ENCODE measurements around the gene OSM.
"Not testable (repeated sequence)": the region's sequence is repeated elsewhere in the genome, so short reads cannot be mapped to it uniquely, and the experiment has no call there.

Gene OSM

DNA sequence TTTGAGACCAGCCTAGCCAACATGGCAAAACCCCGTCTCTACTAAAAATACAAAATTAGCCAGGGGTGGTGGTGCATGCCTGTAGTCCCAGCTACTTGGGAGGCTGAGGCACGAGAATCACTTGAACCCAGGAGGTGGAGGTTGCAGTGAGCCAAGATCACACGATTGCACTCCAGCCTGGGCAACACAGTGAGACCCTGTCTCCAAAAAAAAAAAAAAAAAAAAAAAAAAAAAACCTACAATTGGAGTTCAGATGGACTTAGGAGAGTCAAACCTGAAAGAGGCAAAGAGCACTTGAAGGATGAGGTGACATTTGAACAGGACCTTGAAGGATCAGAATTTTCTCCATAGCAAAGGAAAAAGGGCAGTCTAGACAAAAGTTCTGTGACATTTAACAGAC is 32.3 kb downstream of the OSM start:
- not testable (repeated sequence) for H3K9me3 ChIP-seq (ENCODE audit: control insufficient read depth in 2 of 2, low read length in 2 of 2); H3K4me3 ChIP-seq (ENCODE audit: low read length in 2 of 2); H3K27me3 ChIP-seq (ENCODE audit: control insufficient read depth in 1 of 2, insufficient read depth in 2 of 2, low read length in 2 of 2); H3K27ac ChIP-seq (ENCODE audit: low read length); H3K4me1 ChIP-seq (ENCODE audit: control insufficient read depth, insufficient read depth, low read length); H3K9ac ChIP-seq (ENCODE audit: low read length in 2 of 2); H3K36me3 ChIP-seq (ENCODE audit: control insufficient read depth in 2 of 2, insufficient read depth in 2 of 2, low read length in 2 of 2)

DNA sequence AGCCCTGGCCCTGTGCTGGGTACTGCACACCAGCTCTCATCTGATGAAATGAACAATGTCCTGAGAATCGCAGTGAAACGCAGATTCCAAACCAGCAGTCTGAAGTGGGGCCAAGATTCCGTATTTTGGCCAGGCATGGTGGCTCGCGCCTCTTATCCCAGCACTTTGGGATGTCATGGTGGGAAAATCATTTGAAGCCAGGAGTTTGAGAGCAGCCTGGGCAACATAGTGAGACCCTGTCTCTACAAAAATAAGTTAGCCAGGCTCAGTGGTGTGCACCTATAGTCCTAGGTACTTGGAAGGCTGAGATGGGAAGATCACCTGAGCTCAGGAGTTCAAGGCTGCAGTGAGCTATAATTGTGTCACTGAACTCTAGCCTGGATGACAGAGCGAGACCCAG is 33.1 kb downstream of the OSM start:
- no peaks in the 10 kb centered on the region for H3K9me3 ChIP-seq (ENCODE audit: control insufficient read depth in 2 of 2, low read length in 2 of 2)
- peaks cover 4 to 11% of the 10 kb centered on the region in 2 donors for H3K27me3 ChIP-seq (ENCODE audit: control insufficient read depth in 1 of 2, insufficient read depth in 2 of 2, low read length in 2 of 2)
- H3K36me3 ChIP-seq (ENCODE audit: control insufficient read depth in 2 of 2, insufficient read depth in 2 of 2, low read length in 2 of 2), result no peaks in the 10 kb centered on the region
- H3K4me3 ChIP-seq (ENCODE audit: low read length in 2 of 2), result no peak overlapping the region
- no peaks in the 10 kb centered on the region for H3K4me1 ChIP-seq (ENCODE audit: control insufficient read depth, insufficient read depth, low read length)
- no peak overlapping the region for H3K9ac ChIP-seq (ENCODE audit: low read length in 2 of 2)
- H3K27ac ChIP-seq (ENCODE audit: low read length), result no peak overlapping the region

DNA sequence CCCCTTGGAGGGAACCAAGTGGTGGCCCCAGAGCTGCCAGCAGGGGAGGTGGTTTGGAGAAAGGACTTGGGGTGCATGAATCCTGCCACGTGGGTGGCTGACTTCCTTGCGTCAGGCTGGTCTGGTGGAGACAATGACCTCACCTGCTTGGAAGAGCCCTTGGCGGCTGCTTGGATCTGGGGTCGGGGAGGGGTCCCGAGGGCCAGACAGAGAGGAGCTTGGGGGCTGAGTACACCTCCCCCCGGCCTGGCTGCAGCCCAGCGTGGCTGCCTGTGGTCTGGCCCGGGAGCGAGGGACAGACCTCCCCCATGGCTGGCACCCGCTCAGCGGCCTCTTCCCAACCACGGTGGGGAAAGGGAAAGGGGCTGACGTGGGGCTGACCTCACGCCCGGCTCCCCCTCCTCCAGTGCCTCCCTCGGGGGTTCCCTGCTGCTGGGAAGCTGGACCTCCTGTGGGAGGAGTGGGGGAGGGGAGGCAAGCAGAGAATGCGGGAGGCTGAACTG is 33.9 kb downstream of the OSM start:
- no peaks in the 10 kb centered on the region for H3K9me3 ChIP-seq (ENCODE audit: control insufficient read depth in 2 of 2, low read length in 2 of 2)
- H3K4me1 ChIP-seq (ENCODE audit: control insufficient read depth, insufficient read depth, low read length), result no peaks in the 10 kb centered on the region
- H3K36me3 ChIP-seq (ENCODE audit: control insufficient read depth in 2 of 2, insufficient read depth in 2 of 2, low read length in 2 of 2), result no peaks in the 10 kb centered on the region
- no peak overlapping the region for H3K9ac ChIP-seq (ENCODE audit: low read length in 2 of 2)
- H3K27ac ChIP-seq (ENCODE audit: low read length), result no peak overlapping the region
- no peak overlapping the region for H3K4me3 ChIP-seq (ENCODE audit: low read length in 2 of 2)
- peaks cover 4 to 11% of the 10 kb centered on the region in 2 donors for H3K27me3 ChIP-seq (ENCODE audit: control insufficient read depth in 1 of 2, insufficient read depth in 2 of 2, low read length in 2 of 2)

DNA sequence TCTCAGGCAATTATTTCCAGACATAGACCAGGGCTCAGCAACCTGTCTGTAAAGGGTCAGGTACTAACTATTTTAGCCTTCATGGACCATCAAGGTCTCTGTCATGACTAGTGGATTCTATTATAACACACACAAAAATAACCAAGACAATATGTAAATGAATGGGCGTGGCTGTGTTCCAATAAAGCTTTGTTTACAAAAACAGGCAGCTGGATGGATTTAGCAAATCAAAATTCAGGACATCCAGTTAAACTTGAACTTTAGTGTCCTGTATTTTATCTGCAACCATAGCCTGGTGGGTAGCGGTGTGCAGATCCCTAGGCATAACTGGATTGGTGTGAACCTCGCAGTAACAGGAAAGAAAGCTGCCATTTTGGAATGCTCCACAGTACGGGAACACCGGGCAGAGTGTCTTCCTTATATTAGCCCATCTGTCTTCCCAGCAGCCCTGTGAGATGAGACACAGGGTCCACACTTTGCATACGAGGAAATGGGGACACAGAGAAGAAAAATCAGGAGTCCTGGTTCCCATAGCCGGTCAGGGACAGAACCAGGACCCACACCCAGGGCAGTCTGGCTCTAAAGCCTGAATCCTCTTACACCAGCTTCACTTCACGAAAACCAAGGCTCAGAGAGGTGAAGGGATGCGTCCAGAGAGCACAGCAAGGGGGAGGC is 35.7 kb downstream of the OSM start:
- H3K4me3 ChIP-seq (ENCODE audit: low read length in 2 of 2), result no peak overlapping the region
- H3K9me3 ChIP-seq (ENCODE audit: control insufficient read depth in 2 of 2, low read length in 2 of 2), result no peaks in the 10 kb centered on the region
- H3K4me1 ChIP-seq (ENCODE audit: control insufficient read depth, insufficient read depth, low read length), result no peaks in the 10 kb centered on the region
- H3K9ac ChIP-seq (ENCODE audit: low read length in 2 of 2), result no peak overlapping the region
- no peaks in the 10 kb centered on the region for H3K36me3 ChIP-seq (ENCODE audit: control insufficient read depth in 2 of 2, insufficient read depth in 2 of 2, low read length in 2 of 2)
- H3K27ac ChIP-seq (ENCODE audit: low read length), result no peak overlapping the region
- peaks cover 6 to 11% of the 10 kb centered on the region in 2 donors for H3K27me3 ChIP-seq (ENCODE audit: control insufficient read depth in 1 of 2, insufficient read depth in 2 of 2, low read length in 2 of 2)

DNA sequence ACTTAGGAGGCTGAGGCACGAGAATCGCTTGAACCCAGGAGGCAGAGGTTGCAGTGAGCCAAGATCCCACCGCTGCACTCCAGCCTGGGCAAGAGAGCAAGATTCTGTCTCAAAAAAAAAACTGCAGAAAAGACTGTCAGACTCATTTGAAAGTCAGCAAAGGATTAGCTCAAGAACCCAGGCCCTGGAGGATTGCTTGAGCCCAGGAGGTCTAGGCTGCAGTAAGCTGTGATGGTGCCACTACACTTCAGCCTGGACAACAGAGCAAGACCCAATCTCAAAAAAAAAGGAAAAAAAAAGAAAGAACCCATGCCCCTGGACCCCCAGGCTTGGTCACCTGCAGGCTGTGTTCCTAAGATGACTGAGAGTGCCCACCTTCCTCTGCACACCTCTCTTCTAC is 36.3 kb downstream of the OSM start:
- Histone ChIP-seq H3K27ac (ENCODE audit: low read length) (no peak overlapping the region), H3K9me3 (ENCODE audit: control insufficient read depth in 2 of 2, low read length in 2 of 2) (no peaks in the 10 kb centered on the region), H3K9ac (ENCODE audit: low read length in 2 of 2) (no peak overlapping the region), H3K27me3 (ENCODE audit: control insufficient read depth in 1 of 2, insufficient read depth in 2 of 2, low read length in 2 of 2) (peaks cover 6 to 11% of the 10 kb centered on the region in 2 donors), H3K4me3 (ENCODE audit: low read length in 2 of 2) (no peak overlapping the region), H3K4me1 (ENCODE audit: control insufficient read depth, insufficient read depth, low read length) (no peaks in the 10 kb centered on the region), H3K36me3 (ENCODE audit: control insufficient read depth in 2 of 2, insufficient read depth in 2 of 2, low read length in 2 of 2) (no peaks in the 10 kb centered on the region)

DNA sequence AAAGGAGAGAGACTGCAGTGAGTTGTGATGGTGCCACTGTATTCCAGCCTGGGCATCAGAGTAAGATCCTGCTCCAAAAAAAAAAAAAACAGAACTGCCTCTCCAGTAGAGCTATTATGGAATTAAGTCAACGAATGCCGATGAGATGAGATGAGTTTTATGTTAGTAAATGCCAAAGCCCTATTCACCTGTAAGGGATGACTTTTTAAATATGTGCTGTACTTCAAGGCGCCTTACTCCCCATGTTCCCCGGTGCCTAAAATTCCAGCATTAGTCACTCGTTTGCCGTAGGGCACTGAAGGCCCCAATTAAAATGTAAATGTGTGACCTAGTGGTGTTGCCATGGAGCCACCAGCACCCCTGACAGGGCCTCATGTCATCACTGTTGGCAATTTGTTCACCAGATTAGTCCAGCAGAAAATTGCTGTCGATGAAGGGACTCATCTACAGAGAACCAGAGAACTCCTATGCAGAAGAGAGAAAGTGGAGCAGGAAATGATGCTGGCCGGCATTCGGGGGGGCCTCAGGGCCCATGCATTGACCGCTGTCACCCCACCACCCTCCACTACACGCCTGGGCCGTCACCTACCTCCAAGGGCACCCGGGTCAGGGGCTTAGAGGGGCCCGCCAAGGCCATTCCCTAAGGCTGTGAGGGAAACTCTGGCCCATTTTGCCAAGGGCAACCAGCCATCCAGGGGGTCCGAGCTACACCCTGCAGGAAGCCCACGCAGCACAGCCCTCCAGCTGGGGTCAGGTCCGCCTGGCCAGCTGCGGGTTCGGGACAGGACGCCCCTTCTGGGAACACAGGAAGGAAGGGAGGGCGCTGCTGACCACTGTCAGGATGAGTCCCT is 37.9 kb downstream of the OSM start:
- Histone ChIP-seq H3K4me1 (ENCODE audit: control insufficient read depth, insufficient read depth, low read length) (no peaks in the 10 kb centered on the region), H3K9me3 (ENCODE audit: control insufficient read depth in 2 of 2, low read length in 2 of 2) (no peaks in the 10 kb centered on the region), H3K4me3 (ENCODE audit: low read length in 2 of 2) (no peak overlapping the region), H3K27ac (ENCODE audit: low read length) (no peak overlapping the region), H3K27me3 (ENCODE audit: control insufficient read depth in 1 of 2, insufficient read depth in 2 of 2, low read length in 2 of 2) (peaks cover 6 to 11% of the 10 kb centered on the region in 2 donors), H3K36me3 (ENCODE audit: control insufficient read depth in 2 of 2, insufficient read depth in 2 of 2, low read length in 2 of 2) (no peaks in the 10 kb centered on the region), H3K9ac (ENCODE audit: low read length in 2 of 2) (no peak overlapping the region)

DNA sequence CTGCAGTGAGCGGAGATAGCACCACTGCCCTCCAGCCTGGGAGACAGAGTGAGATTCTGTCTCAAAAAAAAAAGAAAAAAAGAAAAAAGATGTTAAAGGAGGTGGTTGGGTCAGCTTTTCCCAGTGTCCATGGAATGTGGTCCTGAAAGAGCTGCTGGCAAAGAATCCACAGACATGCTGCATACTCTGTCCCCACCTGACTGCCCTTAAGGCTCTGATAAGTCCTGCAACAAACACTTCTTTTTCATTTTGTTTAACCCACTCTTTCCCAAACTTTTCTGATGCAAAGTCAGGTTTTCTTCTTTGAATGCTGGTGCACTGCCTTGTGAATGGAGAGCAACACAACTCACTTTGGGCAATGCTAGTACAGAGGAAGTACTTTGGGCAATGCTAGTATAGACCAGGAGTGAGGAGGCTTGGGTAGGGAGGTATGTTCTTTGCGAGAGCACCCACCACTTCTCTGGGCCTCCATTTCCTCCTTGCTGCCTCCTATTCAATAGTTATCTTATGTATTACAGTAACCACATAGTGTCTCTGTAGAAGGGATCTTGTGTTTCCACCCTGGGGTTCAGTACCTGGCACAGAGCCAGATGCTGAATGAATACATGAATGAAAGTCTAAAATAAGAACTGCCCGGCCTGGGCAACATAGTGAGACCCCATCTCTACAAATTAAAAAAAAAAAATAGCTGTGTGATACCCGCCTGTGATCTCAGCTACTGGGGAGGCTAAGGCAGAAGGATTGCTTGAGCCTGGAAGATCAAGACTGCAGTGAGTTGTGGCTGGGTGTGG is 39.0 kb downstream of the OSM start:
- Histone ChIP-seq H3K9ac (ENCODE audit: low read length in 2 of 2) (no peak overlapping the region), H3K36me3 (ENCODE audit: control insufficient read depth in 2 of 2, insufficient read depth in 2 of 2, low read length in 2 of 2) (no peaks in the 10 kb centered on the region), H3K27ac (ENCODE audit: low read length) (no peak overlapping the region), H3K27me3 (ENCODE audit: control insufficient read depth in 1 of 2, insufficient read depth in 2 of 2, low read length in 2 of 2) (peaks cover 6 to 8% of the 10 kb centered on the region in 2 donors), H3K4me1 (ENCODE audit: control insufficient read depth, insufficient read depth, low read length) (no peaks in the 10 kb centered on the region), H3K4me3 (ENCODE audit: low read length in 2 of 2) (no peak overlapping the region), H3K9me3 (ENCODE audit: control insufficient read depth in 2 of 2, low read length in 2 of 2) (no peaks in the 10 kb centered on the region)

DNA sequence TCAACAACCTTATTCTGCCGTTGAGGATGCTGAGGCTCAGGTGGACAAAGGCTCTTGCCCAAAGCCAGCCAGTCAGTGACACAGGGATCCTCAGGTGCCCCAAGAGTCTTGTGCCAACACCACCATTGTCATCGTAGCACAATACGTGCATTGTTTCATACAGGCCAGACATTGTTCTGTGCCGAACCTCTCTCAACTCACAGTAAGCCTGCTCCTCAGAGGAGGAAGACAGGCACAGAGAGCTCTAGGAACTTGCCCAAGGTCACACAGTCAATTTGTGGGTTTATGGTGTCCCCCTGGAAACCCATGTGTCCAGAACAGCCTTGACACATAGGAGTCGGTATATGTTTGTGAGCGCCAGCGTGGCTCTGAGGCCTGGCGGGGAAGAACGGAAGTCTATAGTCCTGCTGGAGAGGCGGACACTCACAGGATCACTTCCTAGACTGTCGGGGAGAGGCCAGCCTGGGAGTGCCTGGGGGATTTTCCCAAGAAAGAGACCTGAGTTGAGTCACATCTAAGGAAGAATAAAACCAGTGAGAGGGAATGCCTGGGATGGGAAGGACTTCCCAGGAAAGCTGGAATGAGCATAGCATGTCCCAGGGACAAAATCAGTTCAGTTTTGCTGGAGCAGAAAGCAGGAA is 40.3 kb downstream of the OSM start:
- peaks cover 3 to 9% of the 10 kb centered on the region in 2 donors for H3K27me3 ChIP-seq (ENCODE audit: control insufficient read depth in 1 of 2, insufficient read depth in 2 of 2, low read length in 2 of 2)
- no peak overlapping the region for H3K27ac ChIP-seq (ENCODE audit: low read length)
- H3K36me3 ChIP-seq (ENCODE audit: control insufficient read depth in 2 of 2, insufficient read depth in 2 of 2, low read length in 2 of 2), result no peaks in the 10 kb centered on the region
- no peaks in the 10 kb centered on the region for H3K4me1 ChIP-seq (ENCODE audit: control insufficient read depth, insufficient read depth, low read length)
- no peak overlapping the region for H3K9ac ChIP-seq (ENCODE audit: low read length in 2 of 2)
- H3K9me3 ChIP-seq (ENCODE audit: control insufficient read depth in 2 of 2, low read length in 2 of 2), result no peaks in the 10 kb centered on the region
- H3K4me3 ChIP-seq (ENCODE audit: low read length in 2 of 2), result no peak overlapping the region

DNA sequence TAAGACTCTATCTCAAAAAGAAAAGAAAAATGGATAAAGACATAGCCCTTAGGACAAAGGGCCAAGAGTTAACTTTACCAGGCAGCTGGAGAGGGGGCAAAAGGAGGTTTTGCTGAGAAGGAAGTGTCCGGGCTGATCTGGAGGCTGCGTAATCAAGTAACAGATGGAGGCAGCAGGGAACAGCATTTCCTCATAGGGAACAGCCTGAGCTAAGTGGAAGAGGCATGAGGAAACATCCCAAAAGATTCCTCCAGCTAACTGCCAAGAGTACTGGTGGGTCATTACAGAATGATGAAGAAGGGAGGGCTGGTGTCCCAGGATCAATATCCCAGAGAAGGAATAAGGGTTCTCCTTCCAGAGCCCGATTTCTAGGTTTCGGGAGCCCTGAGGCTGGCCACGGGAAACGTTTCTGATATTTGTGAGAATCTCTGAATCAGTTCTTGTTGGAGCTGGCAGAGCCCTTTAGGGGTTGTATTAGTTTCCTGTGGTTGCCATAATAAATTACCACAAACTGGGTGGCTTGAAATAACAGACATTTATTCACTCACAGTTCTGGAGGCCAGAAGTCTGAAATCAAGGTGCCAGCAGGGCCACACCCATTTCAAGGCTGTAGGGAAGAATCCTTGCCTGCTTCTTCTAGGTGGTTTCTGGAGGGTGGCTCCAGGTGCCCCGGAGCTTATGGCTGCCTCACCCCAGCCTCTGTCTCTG is 41.3 kb downstream of the OSM start:
- Histone ChIP-seq H3K9me3 (ENCODE audit: control insufficient read depth in 2 of 2, low read length in 2 of 2) (no peaks in the 10 kb centered on the region), H3K4me1 (ENCODE audit: control insufficient read depth, insufficient read depth, low read length) (no peaks in the 10 kb centered on the region), H3K36me3 (ENCODE audit: control insufficient read depth in 2 of 2, insufficient read depth in 2 of 2, low read length in 2 of 2) (no peaks in the 10 kb centered on the region), H3K9ac (ENCODE audit: low read length in 2 of 2) (no peak overlapping the region), H3K4me3 (ENCODE audit: low read length in 2 of 2) (no peak overlapping the region), H3K27ac (ENCODE audit: low read length) (no peak overlapping the region), H3K27me3 (ENCODE audit: control insufficient read depth in 1 of 2, insufficient read depth in 2 of 2, low read length in 2 of 2) (peaks cover 6 to 8% of the 10 kb centered on the region in 2 donors)

Data from stomach smooth muscle (tissue), 2 donors.